Gastrocnemius medialis (tissue), 4 donors: ENCODE data around the gene PPP2R2B. TPM values are rescaled to one million over a fixed set of nuclear protein-coding genes. Genes with fewer than 3 reads are reported as not detected.
"Not testable (repeated sequence)": the region's sequence is repeated elsewhere in the genome, so short reads cannot be mapped to it uniquely, and the experiment has no call there.

Experiments
- ATAC-seq, 2 donors: fragments of 150-250 bp; one replicate each; pipeline ENCODE4 v1.9.1; 2016
- DNase-seq, 2 donors: peaks; one replicate each; pipeline ENCODE4 v3.0.0-alpha.2; 2019
- H3K27ac ChIP-seq, 4 donors: fragments of 200-600 bp; sonication (generic); 1 replicate in 1 of 4; 2 replicates in 3 of 4; pipeline ENCODE4 v1.5.1; 2016 to 2018; ENCODE audit warnings: mild to moderate bottlenecking in 2 of 4, moderate library complexity in 1 of 4
- H3K27me3 ChIP-seq, 3 donors: fragments of 200-600 bp; sonication (generic) in 2 of 3; 1 replicate in 1 of 3; 2 replicates in 2 of 3; pipeline versions ENCODE4 v1.5.1 to v1.6.0; 2016 to 2019; ENCODE audit warnings: mild to moderate bottlenecking in 1 of 3, moderate library complexity in 1 of 3
- H3K36me3 ChIP-seq, 2 donors: fragments of 200-600 bp; sonication (generic) in 1 of 2; one replicate each; pipeline ENCODE4 v1.5.1; 2017 to 2018
- H3K4me1 ChIP-seq, 2 donors: fragments of 200-600 bp; sonication (generic) in 1 of 2; one replicate each; pipeline ENCODE4 v1.5.1; 2016 to 2017; ENCODE audit warnings: mild to moderate bottlenecking in 2 of 2
- H3K4me3 ChIP-seq, 4 donors: fragments of 200-600 bp; sonication (generic) in 3 of 4; 1 replicate in 1 of 4; 2 replicates in 3 of 4; pipeline ENCODE4 v1.5.1; 2016 to 2019; ENCODE audit warnings: mild to moderate bottlenecking in 2 of 4
- H3K9me3 ChIP-seq, 3 donors: fragments of 200-600 bp; sonication (generic) in 2 of 3; 1 replicate in 1 of 3; 2 replicates in 2 of 3; pipeline ENCODE4 v1.5.1; 2016 to 2019
- POLR2A ChIP-seq, 2 donors: fragments of 450-650 bp; IDR thresholded peaks; one replicate each; pipeline ENCODE4 v1.6.1; 2017; ENCODE audit warnings: antibody characterized with exemption in 2 of 2, mild to moderate bottlenecking in 2 of 2, moderate library complexity in 2 of 2
- in situ Hi-C, 4 donors: fragments of 200-750 bp; cut with MboI; loops; one replicate each; pipeline versions ENCODE4 v1.15.0 to v1.8.0; 2017; ENCODE audit warnings: low sequenced_read_pairs in 4 of 4
- intact Hi-C: fragments of 100-400 bp; cut with DNase I; formaldehyde crosslinking; loops from one replicate; pipeline ENCODE4 v1.15.1; 2023; ENCODE audit warnings: low total_unique reads
- total RNA-seq, 4 donors: library from RNA; depleted of rRNA; stranded (reverse); fragments of >200 nt; gene quantifications; one replicate each; pipeline versions ENCODE4 v1.1.0 to v1.2.3, GENCODE V29; 2016
- TF ChIP-seq, protein P1 (sequence below), 5 experiments: fragments of 450-650 bp in 3 of 5; fragments of 200-600 bp in 2 of 5; sonication (generic) in 2 of 5; IDR thresholded peaks in 4 of 5; conservative IDR thresholded peaks in 1 of 5; 1 replicate in 4 of 5; 2 replicates in 1 of 5; pipeline ENCODE4 v1.5.1; 2016 to 2019; ENCODE audit warnings: antibody characterized with exemption in 5 of 5, mild to moderate bottlenecking in 3 of 5, moderate library complexity in 3 of 5

The PPP2R2B gene
- total RNA-seq, 4 donors from 2014 or later = 0.04 to 0.76 (median 0.19) TPM; not detected in 1

DNA sequence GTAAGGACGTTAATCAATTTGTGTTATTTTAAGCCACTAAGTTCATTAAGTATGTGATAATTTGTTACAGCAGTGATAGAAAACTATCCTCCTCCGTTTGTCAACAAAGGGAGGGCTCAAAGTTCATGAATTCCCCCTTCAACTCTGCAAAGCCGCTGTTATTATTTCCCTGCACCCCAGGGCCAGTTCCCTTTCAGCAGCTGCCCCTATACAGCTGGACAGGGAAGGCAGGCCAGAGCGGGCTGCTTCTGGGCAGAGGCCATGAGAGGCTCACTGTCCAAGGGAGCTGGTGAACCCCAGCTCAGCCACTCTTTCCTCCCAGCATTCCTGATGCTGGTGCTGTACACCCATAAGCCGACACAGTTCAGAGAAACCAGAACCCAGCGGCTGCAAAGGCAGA, 260.1 kb downstream of the PPP2R2B start:
- H3K4me1 ChIP-seq = no peaks in the 10 kb centered on the region
- ATAC-seq = no peak
- no peaks in the 10 kb centered on the region for H3K36me3 ChIP-seq
- peaks cover 0 to 2% (median 0%) of the 10 kb centered on the region in 3 donors for H3K9me3 ChIP-seq
- TF ChIP-seq, protein P1, sequence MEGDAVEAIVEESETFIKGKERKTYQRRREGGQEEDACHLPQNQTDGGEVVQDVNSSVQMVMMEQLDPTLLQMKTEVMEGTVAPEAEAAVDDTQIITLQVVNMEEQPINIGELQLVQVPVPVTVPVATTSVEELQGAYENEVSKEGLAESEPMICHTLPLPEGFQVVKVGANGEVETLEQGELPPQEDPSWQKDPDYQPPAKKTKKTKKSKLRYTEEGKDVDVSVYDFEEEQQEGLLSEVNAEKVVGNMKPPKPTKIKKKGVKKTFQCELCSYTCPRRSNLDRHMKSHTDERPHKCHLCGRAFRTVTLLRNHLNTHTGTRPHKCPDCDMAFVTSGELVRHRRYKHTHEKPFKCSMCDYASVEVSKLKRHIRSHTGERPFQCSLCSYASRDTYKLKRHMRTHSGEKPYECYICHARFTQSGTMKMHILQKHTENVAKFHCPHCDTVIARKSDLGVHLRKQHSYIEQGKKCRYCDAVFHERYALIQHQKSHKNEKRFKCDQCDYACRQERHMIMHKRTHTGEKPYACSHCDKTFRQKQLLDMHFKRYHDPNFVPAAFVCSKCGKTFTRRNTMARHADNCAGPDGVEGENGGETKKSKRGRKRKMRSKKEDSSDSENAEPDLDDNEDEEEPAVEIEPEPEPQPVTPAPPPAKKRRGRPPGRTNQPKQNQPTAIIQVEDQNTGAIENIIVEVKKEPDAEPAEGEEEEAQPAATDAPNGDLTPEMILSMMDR (IDR thresholded peaks at IDR 0.05 in 4 of 5, conservative IDR thresholded peaks at IDR 0.05 in 1 of 5) = no peak
- TF ChIP-seq POLR2A (IDR thresholded peaks at IDR 0.05) = no peak
- no peaks in the 10 kb centered on the region for H3K27me3 ChIP-seq
- intact Hi-C loops (no loop called here), in situ Hi-C loops (no loop called here)
- no peak for DNase-seq
- H3K4me3 ChIP-seq = no peak overlapping the region
- H3K27ac ChIP-seq = no peak overlapping the region

DNA sequence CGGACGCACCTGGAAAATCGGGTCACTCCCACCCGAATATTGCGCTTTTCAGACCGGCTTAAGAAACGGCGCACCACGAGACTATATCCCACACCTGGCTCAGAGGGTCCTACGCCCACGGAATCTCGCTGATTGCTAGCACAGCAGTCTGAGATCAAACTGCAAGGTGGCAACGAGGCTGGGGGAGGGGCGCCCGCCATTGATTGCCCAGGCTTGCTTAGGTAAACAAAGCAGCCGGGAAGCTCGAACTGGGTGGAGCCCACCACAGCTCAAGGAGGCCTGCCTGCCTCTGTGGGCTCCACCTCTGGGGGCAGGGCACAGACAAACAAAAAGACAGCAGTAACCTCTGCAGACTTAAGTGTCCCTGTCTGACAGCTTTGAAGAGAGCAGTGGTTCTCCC, 268.8 kb downstream of the PPP2R2B start:
- H3K36me3 ChIP-seq, intact Hi-C loops, H3K4me1 ChIP-seq, H3K27me3 ChIP-seq, H3K27ac ChIP-seq, DNase-seq, H3K9me3 ChIP-seq, ATAC-seq, H3K4me3 ChIP-seq, in situ Hi-C loops: not testable (repeated sequence)

DNA sequence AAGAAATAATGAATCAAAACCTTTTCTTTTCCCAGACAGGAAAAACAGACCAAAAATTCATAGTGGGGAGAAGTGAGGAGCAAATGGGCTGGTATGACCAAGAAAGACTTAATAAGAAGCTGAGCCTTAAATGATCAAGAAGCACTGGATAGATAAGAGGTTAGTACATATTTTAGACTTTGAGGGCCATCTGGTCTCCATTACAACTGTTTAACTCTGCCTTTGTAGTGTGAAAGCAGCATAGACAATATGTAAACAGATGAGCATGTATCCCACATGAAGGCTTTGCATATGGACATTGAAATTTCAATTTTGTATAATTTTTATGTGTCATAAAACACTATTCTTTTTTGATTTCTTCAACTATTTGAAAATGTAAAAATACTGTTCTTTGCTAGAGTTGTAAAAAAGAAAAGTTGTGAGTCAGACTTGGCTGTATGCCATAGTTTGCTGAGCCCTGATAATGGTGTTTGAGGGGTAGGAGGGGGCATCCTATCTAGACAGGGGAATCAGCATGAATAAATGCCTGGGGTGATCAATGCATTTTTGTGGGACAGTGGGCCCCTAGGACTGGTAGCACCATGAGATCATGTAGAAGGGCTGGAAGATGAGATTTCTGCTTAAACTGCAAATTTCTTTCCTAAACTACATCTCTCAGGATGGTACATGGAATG, 270.8 kb downstream of the PPP2R2B start:
- Histone ChIP-seq H3K27ac (no peak overlapping the region), H3K9me3 (no peaks in the 10 kb centered on the region), H3K4me3 (no peak overlapping the region), H3K36me3 (no peaks in the 10 kb centered on the region), H3K4me1 (no peaks in the 10 kb centered on the region), H3K27me3 (no peaks in the 10 kb centered on the region)
- intact Hi-C loops = no loop called here
- no peak for DNase-seq
- in situ Hi-C loops = no loop called here
- TF ChIP-seq, protein P1 (IDR thresholded peaks at IDR 0.05 in 4 of 5, conservative IDR thresholded peaks at IDR 0.05 in 1 of 5) = no peak
- no peak for TF ChIP-seq POLR2A (IDR thresholded peaks at IDR 0.05)
- no peak for ATAC-seq

DNA sequence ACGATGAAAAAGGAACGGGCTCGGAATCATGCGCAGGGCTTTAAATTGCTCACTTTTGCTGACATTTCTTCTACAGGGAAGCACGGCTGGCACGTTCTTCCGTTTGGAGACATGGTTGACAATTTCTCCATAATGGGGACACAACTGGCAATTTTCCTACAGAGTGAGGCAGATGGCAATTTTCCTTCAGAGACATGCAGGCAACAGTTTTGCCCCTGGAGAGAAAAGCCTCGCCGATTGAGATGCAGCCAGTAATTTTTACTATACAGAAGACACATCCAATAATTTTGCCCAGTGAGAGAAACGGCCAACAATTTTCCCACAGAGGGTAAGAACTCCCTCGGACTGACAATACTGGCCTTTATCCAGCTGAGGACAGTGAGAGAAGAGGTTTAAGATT, 271.7 kb downstream of the PPP2R2B start:
- Histone ChIP-seq H3K9me3 (no peaks in the 10 kb centered on the region), H3K4me3 (no peak overlapping the region), H3K4me1 (no peaks in the 10 kb centered on the region), H3K27ac (no peak overlapping the region), H3K27me3 (no peaks in the 10 kb centered on the region), H3K36me3 (no peaks in the 10 kb centered on the region)
- intact Hi-C loops (no loop called here), in situ Hi-C loops (no loop called here)
- ATAC-seq (no peak), DNase-seq (no peak)
- TF ChIP-seq, protein P1 (IDR thresholded peaks at IDR 0.05 in 4 of 5, conservative IDR thresholded peaks at IDR 0.05 in 1 of 5) = no peak
- TF ChIP-seq POLR2A (IDR thresholded peaks at IDR 0.05) = no peak

DNA sequence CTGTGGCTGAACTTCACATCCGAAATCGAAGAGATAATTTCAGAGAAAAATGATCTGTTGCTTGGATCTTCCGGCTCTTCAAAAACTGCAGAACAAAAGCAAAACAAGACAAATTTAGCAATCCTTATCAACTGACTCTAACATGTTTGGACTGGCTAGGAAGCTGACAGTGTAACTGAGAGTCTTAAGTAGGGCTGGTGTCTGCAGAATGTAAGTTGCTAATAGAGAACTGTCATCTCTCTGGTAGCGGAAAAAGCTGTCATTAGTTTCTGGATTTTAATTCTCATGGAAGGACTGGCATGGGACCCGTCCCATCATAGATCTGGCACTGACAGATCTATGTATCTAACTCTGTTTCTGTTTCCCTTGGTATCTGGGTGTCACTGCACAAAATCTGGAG, 278.2 kb downstream of the PPP2R2B start:
- H3K27ac ChIP-seq = no peak overlapping the region
- in situ Hi-C loops (no loop called here), intact Hi-C loops (no loop called here)
- no peaks in the 10 kb centered on the region for H3K4me1 ChIP-seq
- TF ChIP-seq, protein P1 (IDR thresholded peaks at IDR 0.05 in 4 of 5, conservative IDR thresholded peaks at IDR 0.05 in 1 of 5) = no peak
- TF ChIP-seq POLR2A (IDR thresholded peaks at IDR 0.05) = no peak
- no peaks in the 10 kb centered on the region for H3K36me3 ChIP-seq
- ATAC-seq (no peak), DNase-seq (no peak)
- H3K9me3 ChIP-seq = no peaks in the 10 kb centered on the region
- no peak overlapping the region for H3K4me3 ChIP-seq
- no peaks in the 10 kb centered on the region for H3K27me3 ChIP-seq
